ENCODE measurements around the gene C1orf232.

The C1orf232 gene

DNA sequence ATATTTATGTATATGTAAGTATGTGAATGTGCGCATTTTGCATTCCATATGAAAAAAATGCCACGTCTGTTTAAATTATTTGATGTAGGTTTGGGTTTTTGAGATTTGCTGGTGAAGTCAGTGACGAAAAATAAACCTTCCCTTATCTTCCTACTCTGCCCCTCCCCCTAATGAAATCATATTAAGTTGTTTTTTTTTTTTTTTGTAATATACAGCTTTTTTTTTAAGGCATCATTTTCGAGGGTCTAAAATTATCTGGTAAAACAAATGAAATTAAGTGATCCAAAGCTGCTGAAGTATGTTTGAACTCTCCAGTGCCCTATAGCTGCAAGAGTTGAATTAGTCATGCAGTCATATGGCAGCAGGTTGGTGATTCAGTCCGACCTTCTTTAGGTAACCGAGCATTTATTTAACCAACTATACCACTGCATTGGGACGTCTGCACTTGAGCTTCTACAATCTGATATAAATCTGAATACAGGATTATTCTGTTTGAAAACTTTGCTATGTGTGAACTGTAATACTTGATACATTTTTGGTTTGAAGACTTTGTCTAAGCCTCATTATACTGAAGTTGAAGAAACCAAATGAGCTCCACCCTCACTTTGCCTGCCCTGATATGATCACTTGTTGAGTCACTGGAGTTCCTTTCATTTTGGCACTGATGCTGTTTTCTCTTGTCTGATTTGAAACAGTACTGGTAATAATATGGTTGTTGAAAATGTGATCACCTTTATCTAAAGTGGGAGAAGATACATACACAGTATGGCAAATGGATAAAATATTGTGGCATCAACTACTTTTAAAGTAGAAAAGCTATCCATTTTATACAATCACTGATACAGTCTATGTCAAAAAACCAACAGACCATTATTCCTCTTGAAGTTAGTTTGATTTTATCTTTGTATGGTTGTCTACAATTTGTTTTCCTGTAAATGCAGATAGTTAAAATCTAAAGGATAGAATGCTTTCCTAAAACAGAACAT lies 45.5 kb downstream of the C1orf232 start:
- Mint-ChIP-seq H3K4me1 (peaks cover 16% of the 10 kb centered on the region), H3K27me3 (peaks cover 8% of the 10 kb centered on the region), H3K36me3 (ENCODE audit: insufficient read depth) (peaks cover 16% of the 10 kb centered on the region), H3K27ac (ENCODE audit: low read depth) (peak overlapping the region; percentile 23), H3K9me3 (no peaks in the 10 kb centered on the region), H3K4me3 (no peak overlapping the region)
- DNase-seq (ENCODE audit: low spot score in 2 of 2) (no peak), ATAC-seq (replicated peaks; ENCODE audit: extremely low read depth, poor library complexity, severe bottlenecking) (no peak)

DNA sequence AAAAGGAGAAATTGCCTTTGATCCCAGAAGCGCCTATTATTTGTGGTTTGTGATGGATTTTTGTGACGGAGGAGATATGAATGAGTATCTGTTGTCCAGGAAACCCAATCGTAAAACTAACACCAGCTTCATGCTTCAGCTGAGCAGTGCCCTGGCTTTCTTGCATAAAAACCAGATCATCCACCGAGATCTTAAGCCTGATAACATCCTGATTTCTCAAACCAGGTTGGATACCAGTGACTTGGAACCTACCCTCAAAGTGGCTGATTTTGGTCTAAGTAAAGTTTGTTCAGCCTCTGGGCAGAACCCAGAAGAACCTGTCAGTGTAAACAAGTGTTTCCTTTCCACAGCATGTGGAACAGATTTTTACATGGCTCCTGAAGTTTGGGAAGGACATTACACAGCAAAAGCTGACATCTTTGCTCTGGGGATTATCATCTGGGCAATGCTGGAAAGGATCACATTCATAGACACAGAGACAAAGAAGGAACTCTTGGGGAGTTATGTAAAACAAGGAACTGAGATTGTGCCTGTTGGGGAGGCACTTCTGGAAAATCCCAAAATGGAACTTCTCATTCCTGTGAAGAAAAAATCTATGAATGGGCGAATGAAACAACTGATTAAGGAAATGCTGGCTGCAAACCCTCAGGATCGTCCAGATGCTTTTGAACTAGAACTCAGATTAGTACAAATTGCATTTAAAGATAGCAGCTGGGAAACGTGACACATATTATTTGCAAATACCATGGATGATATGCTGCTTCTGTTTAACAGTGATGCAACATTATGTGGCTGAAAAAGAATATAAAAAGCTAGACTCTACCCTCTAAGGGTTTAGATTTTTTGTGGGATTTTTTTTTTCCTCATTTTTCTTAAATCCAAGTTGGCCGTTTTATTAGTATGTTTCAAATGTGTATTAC lies 46.6 kb downstream of the C1orf232 start:
- H3K4me1 Mint-ChIP-seq, result peaks cover 8% of the 10 kb centered on the region
- no peaks in the 10 kb centered on the region for H3K27me3 Mint-ChIP-seq
- no peak overlapping the region for H3K27ac Mint-ChIP-seq (ENCODE audit: low read depth)
- DNase-seq (ENCODE audit: low spot score in 2 of 2) (no peak), ATAC-seq (replicated peaks; ENCODE audit: extremely low read depth, poor library complexity, severe bottlenecking) (no peak)
- peaks cover 18% of the 10 kb centered on the region for H3K36me3 Mint-ChIP-seq (ENCODE audit: insufficient read depth)
- no peak overlapping the region for H3K4me3 Mint-ChIP-seq
- no peaks in the 10 kb centered on the region for H3K9me3 Mint-ChIP-seq

DNA sequence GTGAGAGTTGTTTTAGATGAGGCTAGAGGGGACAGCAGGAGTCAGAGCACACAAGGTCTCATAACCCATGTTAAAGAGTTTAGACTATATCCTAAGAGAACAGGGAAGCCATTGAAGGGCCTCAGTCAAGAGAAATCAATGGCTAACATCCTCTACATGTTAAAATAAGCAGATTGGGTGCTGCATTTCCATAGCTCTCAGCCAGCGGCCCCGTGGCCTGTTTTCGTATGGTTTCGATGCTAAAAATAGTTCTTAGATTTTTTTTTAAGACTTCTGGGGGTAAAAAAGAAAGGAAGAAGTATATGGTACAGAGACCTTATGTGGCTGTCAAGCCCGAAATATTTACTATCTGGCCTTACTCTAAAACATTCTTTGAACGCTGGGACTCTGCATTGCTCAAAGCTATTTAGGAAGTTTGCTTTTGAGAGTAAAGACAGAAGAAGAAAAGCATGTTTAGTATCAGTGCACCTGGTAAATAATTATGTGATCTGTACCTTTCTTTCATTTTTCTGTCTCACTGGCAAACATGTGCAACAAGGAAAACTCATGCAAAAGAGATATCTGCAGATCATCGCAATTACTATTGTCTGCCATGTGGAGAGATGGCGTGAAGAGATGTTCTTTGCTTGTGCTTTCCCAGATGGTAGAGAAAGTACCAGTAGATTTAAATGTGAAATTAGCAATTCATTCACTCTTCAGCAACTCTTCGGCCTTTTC lies 48.7 kb downstream of the C1orf232 start:
- H3K27ac Mint-ChIP-seq (ENCODE audit: low read depth), result peak overlapping the region; percentile 76
- no peak for DNase-seq (ENCODE audit: low spot score in 2 of 2)
- H3K4me1 Mint-ChIP-seq, result no peaks in the 10 kb centered on the region
- no peaks in the 10 kb centered on the region for H3K27me3 Mint-ChIP-seq
- H3K9me3 Mint-ChIP-seq, result no peaks in the 10 kb centered on the region
- H3K4me3 Mint-ChIP-seq, result no peak overlapping the region
- H3K36me3 Mint-ChIP-seq (ENCODE audit: insufficient read depth), result peaks cover 19% of the 10 kb centered on the region
- no peak for ATAC-seq (replicated peaks; ENCODE audit: extremely low read depth, poor library complexity, severe bottlenecking)

DNA sequence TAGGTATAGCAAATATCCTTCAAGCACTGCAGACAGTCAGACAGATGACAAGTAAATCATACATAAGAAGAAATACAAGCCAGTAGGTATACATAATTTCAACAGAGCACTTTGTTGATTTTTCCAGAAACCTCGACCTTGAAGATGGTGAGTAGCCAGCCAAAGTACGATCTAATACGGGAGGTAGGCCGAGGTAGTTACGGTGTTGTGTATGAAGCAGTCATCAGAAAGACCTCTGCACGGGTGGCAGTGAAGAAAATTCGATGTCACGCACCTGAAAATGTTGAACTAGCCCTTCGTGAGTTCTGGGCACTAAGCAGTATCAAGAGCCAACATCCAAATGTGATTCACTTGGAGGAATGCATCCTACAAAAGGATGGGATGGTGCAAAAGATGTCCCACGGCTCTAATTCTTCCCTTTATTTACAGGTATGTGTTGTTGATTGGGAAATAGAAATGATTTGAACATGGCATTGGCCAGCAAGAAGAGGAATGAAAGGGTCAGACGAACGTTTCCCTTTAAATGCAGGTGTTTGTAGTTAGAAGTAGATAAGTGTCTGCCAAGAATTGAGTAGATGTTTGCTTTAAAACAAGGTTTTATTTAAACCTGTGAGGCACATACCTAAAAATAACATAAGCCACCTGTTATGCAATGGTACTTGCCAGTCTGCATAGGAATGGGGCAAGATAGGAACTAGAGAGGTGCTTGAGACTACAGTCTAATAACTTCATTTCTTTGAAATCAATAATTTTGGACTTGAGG lies 54.4 kb downstream of the C1orf232 start:
- Mint-ChIP-seq H3K4me1 (peaks cover 20% of the 10 kb centered on the region), H3K36me3 (ENCODE audit: insufficient read depth) (peaks cover 22% of the 10 kb centered on the region), H3K27ac (ENCODE audit: low read depth) (no peak overlapping the region), H3K27me3 (no peaks in the 10 kb centered on the region), H3K9me3 (no peaks in the 10 kb centered on the region), H3K4me3 (no peak overlapping the region)
- no peak for ATAC-seq (replicated peaks; ENCODE audit: extremely low read depth, poor library complexity, severe bottlenecking)
- DNase-seq (ENCODE audit: low spot score in 2 of 2), result no peak
